CD4-positive, alpha-beta T cell treated with Interleukin-17A for 4 hours (primary cell): ENCODE results near the gene SLC4A5.
"Not testable (repeated sequence)": the region's sequence is repeated elsewhere in the genome, so short reads cannot be mapped to it uniquely, and the experiment has no call there.

ENCODE experiments used
- DNase-seq: peaks from one replicate; pipeline ENCODE4 v3.0.0-alpha.2; 2020; ENCODE audit warnings: mixed read lengths

Gene SLC4A5

GRCh38 chr2:74262681-74263080 is 80.5 kb downstream of the SLC4A5 start:
- DNase-seq = no peak

- no peak for DNase-seq
Observed at GRCh38 chr2:74261204-74261864, 81.9 kb downstream of the SLC4A5 start.

- DNase-seq = no peak
Observed at GRCh38 chr2:74260495-74260894, 82.7 kb downstream of the SLC4A5 start.

- DNase-seq = no peak
Observed at GRCh38 chr2:74259733-74260132, 83.5 kb downstream of the SLC4A5 start.

GRCh38 chr2:74259191-74259590 is 84.0 kb downstream of the SLC4A5 start:
- no peak for DNase-seq

- DNase-seq = no peak
Observed at GRCh38 chr2:74255660-74256213, 87.5 kb downstream of the SLC4A5 start.

GRCh38 chr2:74253971-74254310 is 89.3 kb downstream of the SLC4A5 start:
- no peak for DNase-seq

GRCh38 chr2:74253306-74253970 is 89.8 kb downstream of the SLC4A5 start:
- no peak for DNase-seq

GRCh38 chr2:74252862-74253261 is 90.4 kb downstream of the SLC4A5 start:
- DNase-seq = no peak

- no peak for DNase-seq
Observed at GRCh38 chr2:74252036-74252435, 91.2 kb downstream of the SLC4A5 start.

GRCh38 chr2:74250189-74250631 is 93.0 kb downstream of the SLC4A5 start:
- peak; percentile 75 for DNase-seq

GRCh38 chr2:74249406-74250122 is 93.7 kb downstream of the SLC4A5 start:
- DNase-seq = no peak

- DNase-seq = no peak
Observed at GRCh38 chr2:74246496-74247195, 96.6 kb downstream of the SLC4A5 start.

GRCh38 chr2:74244286-74244685 is 98.9 kb downstream of the SLC4A5 start:
- DNase-seq = no peak

GRCh38 chr2:74242354-74243071 is 100.7 kb downstream of the SLC4A5 start:
- no peak for DNase-seq

GRCh38 chr2:74239346-74239745 is 103.9 kb downstream of the SLC4A5 start:
- no peak for DNase-seq

- no peak for DNase-seq
Observed at GRCh38 chr2:74238879-74239278, 104.3 kb downstream of the SLC4A5 start.

- DNase-seq = no peak
Observed at GRCh38 chr2:74235041-74235440, 108.2 kb downstream of the SLC4A5 start.

- no peak for DNase-seq
Observed at GRCh38 chr2:74233648-74234047, 109.6 kb downstream of the SLC4A5 start.

- DNase-seq = no peak
Observed at GRCh38 chr2:74232426-74232825, 110.8 kb downstream of the SLC4A5 start.

GRCh38 chr2:74229865-74230264 is 113.4 kb downstream of the SLC4A5 start:
- DNase-seq = not testable (repeated sequence)

GRCh38 chr2:74228772-74229171 is 114.4 kb downstream of the SLC4A5 start:
- DNase-seq = no peak
